CD14-positive monocyte (primary cell): Measurements from ENCODE around the gene IL17B. TPM values are rescaled to one million over a fixed set of nuclear protein-coding genes. Genes with fewer than 3 reads are reported as not detected.

Experiments used
- DNase-seq, 3 donors: peaks; one replicate each; pipeline ENCODE4 v3.0.0-alpha.2; 2011 to 2022
- H2AFZ ChIP-seq: 2 replicates; pipeline ENCODE4 v1.6.0; 2012; ENCODE audit warnings: mild to moderate bottlenecking, low read depth, low read length, inconsistent platforms; ENCODE audit not compliant: insufficient read depth, poor library complexity, severe bottlenecking
- H3K27ac ChIP-seq, 2 donors: 1 replicate in 1 of 2; 2 replicates in 1 of 2; pipeline ENCODE4 v1.5.1; 2012 to 2013; ENCODE audit warnings: low read length in 2 of 2, control low read depth in 1 of 2, inconsistent platforms in 1 of 2, low read depth in 1 of 2, mild to moderate bottlenecking in 1 of 2
- H3K27me3 ChIP-seq, 2 donors: one replicate each; pipeline versions ENCODE4 v1.6.0 to v1.6.1; 2011 to 2013; ENCODE audit warnings: low read length in 2 of 2; ENCODE audit not compliant: control insufficient read depth in 2 of 2, insufficient read depth in 2 of 2
- H3K36me3 ChIP-seq, 2 donors: replicated peaks in 1 of 2; 1 replicate in 1 of 2; 2 replicates in 1 of 2; pipeline versions ENCODE4 v1.5.1 to v1.6.1; 2012 to 2013; ENCODE audit warnings: low read length in 2 of 2, control low read depth in 1 of 2, inconsistent platforms in 1 of 2, mild to moderate bottlenecking in 1 of 2; ENCODE audit not compliant: insufficient read depth in 2 of 2, control insufficient read depth in 1 of 2
- H3K4me1 ChIP-seq, 2 donors: 1 replicate in 1 of 2; 2 replicates in 1 of 2; pipeline versions ENCODE4 v1.5.1 to v1.6.1; 2012 to 2013; ENCODE audit warnings: low read length in 2 of 2, control low read depth in 1 of 2, inconsistent platforms in 1 of 2, mild to moderate bottlenecking in 1 of 2, moderate library complexity in 1 of 2; ENCODE audit not compliant: insufficient read depth in 2 of 2, control insufficient read depth in 1 of 2
- H3K4me2 ChIP-seq: replicated peaks from 2 replicates; pipeline ENCODE3; 2012; ENCODE audit warnings: low read length, moderate library complexity, mild to moderate bottlenecking; ENCODE audit not compliant: poor library complexity, severe bottlenecking; ENCODE audit errors: extremely low read depth
- H3K4me3 ChIP-seq, 3 experiments: fragments of 200-600 bp in 1 of 3; sonication (generic) in 1 of 3; replicated peaks in 1 of 3; 1 replicate in 2 of 3; 2 replicates in 1 of 3; pipeline ENCODE4 v1.5.1; 2011 to 2013; ENCODE audit warnings: low read length in 3 of 3, mild to moderate bottlenecking in 3 of 3, control low read depth in 2 of 3, low read depth in 2 of 3, inconsistent platforms in 1 of 3, moderate library complexity in 1 of 3
- H3K79me2 ChIP-seq: 2 replicates; pipeline ENCODE4 v1.6.0; 2012; ENCODE audit warnings: mild to moderate bottlenecking, control low read depth, inconsistent platforms, low read length, moderate library complexity; ENCODE audit not compliant: insufficient read depth
- H3K9ac ChIP-seq: 2 replicates; pipeline ENCODE4 v1.6.0; 2017; ENCODE audit warnings: low read length, mild to moderate bottlenecking; ENCODE audit not compliant: insufficient read depth, poor library complexity, severe bottlenecking
- H3K9me3 ChIP-seq, 2 donors: replicated peaks in 1 of 2; 1 replicate in 1 of 2; 2 replicates in 1 of 2; pipeline versions ENCODE4 v1.5.1 to v1.6.1; 2012 to 2013; ENCODE audit warnings: low read length in 2 of 2, control low read depth in 1 of 2; ENCODE audit not compliant: control insufficient read depth in 1 of 2, insufficient read depth in 1 of 2
- H4K20me1 ChIP-seq: 2 replicates; pipeline ENCODE4 v1.6.0; 2012; ENCODE audit warnings: mild to moderate bottlenecking, low read length, control low read depth, moderate library complexity; ENCODE audit not compliant: insufficient read depth
- H3K27ac Mint-ChIP-seq, 7 donors: one replicate each; pipeline ENCODE4 v1.8.0; 2020; ENCODE audit warnings: mild to moderate bottlenecking in 7 of 7, mixed read lengths in 7 of 7, moderate library complexity in 6 of 7, inconsistent platforms in 2 of 7
- H3K27me3 Mint-ChIP-seq, 3 donors: one replicate each; pipeline ENCODE4 v1.8.0; 2021 to 2022; ENCODE audit warnings: low read depth in 3 of 3, mild to moderate bottlenecking in 3 of 3, mixed read lengths in 3 of 3, moderate library complexity in 3 of 3, inconsistent platforms in 1 of 3
- H3K36me3 Mint-ChIP-seq, 2 donors: one replicate each; pipeline ENCODE4 v1.8.0; 2020; ENCODE audit warnings: mixed read lengths in 2 of 2, inconsistent platforms in 1 of 2, mild to moderate bottlenecking in 1 of 2
- H3K4me1 Mint-ChIP-seq: one replicate; pipeline ENCODE4 v1.8.0; 2020; ENCODE audit warnings: mild to moderate bottlenecking, mixed read lengths
- H3K4me3 Mint-ChIP-seq, 2 donors: one replicate each; pipeline ENCODE4 v1.8.0; 2020; ENCODE audit warnings: mild to moderate bottlenecking in 2 of 2, mixed read lengths in 2 of 2, moderate library complexity in 1 of 2
- H3K9me3 Mint-ChIP-seq, 7 donors: one replicate each; pipeline ENCODE4 v1.8.0; 2020 to 2022; ENCODE audit warnings: mixed read lengths in 7 of 7, mild to moderate bottlenecking in 6 of 7, moderate library complexity in 6 of 7, inconsistent platforms in 2 of 7
- WGBS: methylation state at CpG from one replicate; pipeline ENCODE4 v1.1.5; 2013; ENCODE audit warnings: missing lambda C conversion rate; ENCODE audit not compliant: insufficient coverage; 5-methylcytosine and 5-hydroxymethylcytosine counted together
- intact Hi-C, 2 donors: fragments of 100-400 bp; cut with micrococcal nuclease; formaldehyde crosslinking; loops; one replicate each; pipeline versions ENCODE4 v1.15.0 to v1.15.1; 2023
- polyA plus RNA-seq, 3 donors: library from polyadenylated mRNA; depleted of rRNA in 1 of 3; unstranded in 2 of 3; stranded (reverse) in 1 of 3; fragments of 300-500 nt in 2 of 3; fragments of >200 nt in 1 of 3; fragmentation: Illumina TruSeq in 2 of 3; gene quantifications; 1 replicate in 2 of 3; 2 replicates in 1 of 3; pipeline ENCODE4 v1.2.3, GENCODE V29; 2012 to 2021
- TF ChIP-seq, protein P1 (sequence below): fragments of 200-600 bp; IDR thresholded peaks from one replicate; pipeline ENCODE4 v1.8.0; 2022; ENCODE audit warnings: antibody characterized with exemption, mild to moderate bottlenecking

Gene IL17B
- polyA plus RNA-seq, 3 donors, result not detected

DNA sequence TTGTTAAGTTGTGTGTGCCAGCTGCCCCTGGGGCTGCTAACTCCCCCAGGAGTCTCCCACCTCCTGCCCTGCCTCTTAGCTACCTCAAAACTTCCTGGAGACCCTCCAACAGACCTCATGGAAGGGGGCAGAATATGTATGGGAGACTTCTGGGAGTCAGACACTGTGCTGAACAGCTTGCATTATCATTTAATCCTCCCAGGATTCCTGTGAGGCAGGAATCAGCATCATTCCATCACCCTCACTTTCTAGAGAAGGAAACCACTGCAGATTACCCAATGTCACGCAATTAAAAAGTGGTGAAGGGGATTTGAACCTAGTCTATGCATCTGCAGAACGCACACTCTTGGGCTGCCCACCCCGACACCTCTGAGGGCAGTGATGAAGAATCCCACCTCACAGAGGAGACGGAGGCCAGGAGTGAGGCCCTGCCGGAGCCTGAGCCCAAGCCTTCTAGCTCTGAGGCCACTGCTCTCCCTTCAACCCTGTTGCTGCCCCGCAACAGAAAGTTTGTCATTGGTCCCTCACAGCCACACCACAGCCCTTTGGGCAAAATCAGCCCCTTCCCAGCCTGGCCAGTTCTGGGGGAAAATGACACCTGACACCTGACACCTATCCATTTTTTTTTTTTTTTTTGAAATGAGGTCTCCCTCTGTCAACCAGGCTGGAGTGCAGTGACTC, 30.3 kb upstream of the IL17B start:
- Histone ChIP-seq H3K4me2 (no peak overlapping the region), H3K27ac (no peak overlapping the region), H3K36me3 (no peaks in the 10 kb centered on the region), H3K4me3 (no peak overlapping the region), H3K9ac (no peak overlapping the region), H3K9me3 (no peaks in the 10 kb centered on the region), H4K20me1 (no peaks in the 10 kb centered on the region), H3K79me2 (no peaks in the 10 kb centered on the region), H3K4me1 (no peaks in the 10 kb centered on the region), H2AFZ (no peak overlapping the region), H3K27me3 (no peaks in the 10 kb centered on the region)
- TF ChIP-seq, protein P1, sequence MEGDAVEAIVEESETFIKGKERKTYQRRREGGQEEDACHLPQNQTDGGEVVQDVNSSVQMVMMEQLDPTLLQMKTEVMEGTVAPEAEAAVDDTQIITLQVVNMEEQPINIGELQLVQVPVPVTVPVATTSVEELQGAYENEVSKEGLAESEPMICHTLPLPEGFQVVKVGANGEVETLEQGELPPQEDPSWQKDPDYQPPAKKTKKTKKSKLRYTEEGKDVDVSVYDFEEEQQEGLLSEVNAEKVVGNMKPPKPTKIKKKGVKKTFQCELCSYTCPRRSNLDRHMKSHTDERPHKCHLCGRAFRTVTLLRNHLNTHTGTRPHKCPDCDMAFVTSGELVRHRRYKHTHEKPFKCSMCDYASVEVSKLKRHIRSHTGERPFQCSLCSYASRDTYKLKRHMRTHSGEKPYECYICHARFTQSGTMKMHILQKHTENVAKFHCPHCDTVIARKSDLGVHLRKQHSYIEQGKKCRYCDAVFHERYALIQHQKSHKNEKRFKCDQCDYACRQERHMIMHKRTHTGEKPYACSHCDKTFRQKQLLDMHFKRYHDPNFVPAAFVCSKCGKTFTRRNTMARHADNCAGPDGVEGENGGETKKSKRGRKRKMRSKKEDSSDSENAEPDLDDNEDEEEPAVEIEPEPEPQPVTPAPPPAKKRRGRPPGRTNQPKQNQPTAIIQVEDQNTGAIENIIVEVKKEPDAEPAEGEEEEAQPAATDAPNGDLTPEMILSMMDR, result no peak
- no peaks in the 10 kb centered on the region for H3K36me3 Mint-ChIP-seq
- 94% methylated on average over 4 of the region's 6 CpGs for WGBS
- H3K4me3 Mint-ChIP-seq, result no peak overlapping the region
- H3K4me1 Mint-ChIP-seq, result no peaks in the 10 kb centered on the region
- H3K9me3 Mint-ChIP-seq, result peaks cover 0 to 2% (median 0%) of the 10 kb centered on the region in 7 donors
- peaks cover 0 to 13% (median 2%) of the 10 kb centered on the region in 3 donors for H3K27me3 Mint-ChIP-seq
- no peak for DNase-seq
- H3K27ac Mint-ChIP-seq, result no peak overlapping the region
- intact Hi-C loops, result no loop called here

DNA sequence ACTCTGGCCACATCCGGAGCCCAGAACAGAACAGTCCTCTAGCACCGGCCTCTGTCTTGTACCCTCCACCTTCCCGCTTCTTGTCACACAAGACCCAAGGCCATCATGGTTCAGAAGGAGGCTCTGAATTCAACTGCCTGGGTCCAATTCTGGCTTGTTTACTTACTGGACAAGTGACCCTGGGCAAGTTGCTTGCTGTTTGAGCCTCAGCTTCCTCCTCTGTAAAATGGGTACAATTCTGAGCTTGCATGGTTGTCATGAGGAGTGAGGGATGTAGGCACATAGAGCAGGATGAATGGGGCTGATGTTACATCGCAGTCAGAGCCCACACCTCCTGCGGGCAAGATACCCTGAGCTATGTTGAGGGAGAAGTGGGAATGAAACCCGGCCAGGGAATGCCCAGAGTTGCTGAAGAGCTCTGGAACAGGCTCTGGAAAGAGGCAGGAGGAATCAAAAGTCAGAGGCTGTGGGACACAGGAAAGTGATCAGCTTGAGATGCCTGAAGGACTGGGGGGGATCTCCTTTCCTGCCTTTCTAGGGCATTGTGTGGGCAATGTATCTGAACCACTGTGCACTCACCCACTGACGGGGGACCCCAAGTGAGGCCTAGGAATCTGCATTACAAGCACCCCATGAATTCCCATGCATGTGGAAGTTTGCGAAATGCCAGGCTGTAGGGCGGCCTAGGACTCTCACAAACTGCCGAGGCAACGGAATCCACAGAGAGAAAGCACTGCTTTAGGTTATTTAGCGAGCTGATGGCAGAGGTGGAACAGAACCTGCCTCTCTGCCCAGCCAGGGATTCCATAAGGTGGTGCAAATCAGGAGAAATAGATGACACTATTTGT, 29.4 kb upstream of the IL17B start:
- H4K20me1 ChIP-seq, result no peaks in the 10 kb centered on the region
- no peak overlapping the region for H3K4me3 ChIP-seq
- H3K4me1 Mint-ChIP-seq, result no peaks in the 10 kb centered on the region
- no peak overlapping the region for H3K4me3 Mint-ChIP-seq
- H3K27me3 ChIP-seq, result no peaks in the 10 kb centered on the region
- intact Hi-C loops, result no loop called here
- H3K36me3 ChIP-seq, result no peaks in the 10 kb centered on the region
- no peak overlapping the region for H3K27ac ChIP-seq
- no peak overlapping the region for H2AFZ ChIP-seq
- 95% methylated on average over 11 of the region's 12 CpGs for WGBS
- no peaks in the 10 kb centered on the region for H3K4me1 ChIP-seq
- no peaks in the 10 kb centered on the region for H3K36me3 Mint-ChIP-seq
- DNase-seq, result no peak
- TF ChIP-seq, protein P1, result no peak
- no peaks in the 10 kb centered on the region for H3K9me3 ChIP-seq
- peaks cover 0 to 2% (median 0%) of the 10 kb centered on the region in 7 donors for H3K9me3 Mint-ChIP-seq
- no peak overlapping the region for H3K9ac ChIP-seq
- H3K27me3 Mint-ChIP-seq, result peaks cover 0 to 13% (median 4%) of the 10 kb centered on the region in 3 donors
- H3K27ac Mint-ChIP-seq, result no peak overlapping the region
- H3K4me2 ChIP-seq, result no peak overlapping the region
- no peaks in the 10 kb centered on the region for H3K79me2 ChIP-seq
